GM12878 (cell line): Measurements from ENCODE around the gene ZNF264. TPM values are rescaled to one million over a fixed set of nuclear protein-coding genes. Genes with fewer than 3 reads are reported as not detected.

Source experiments
- CREM ChIP-seq: IDR thresholded peaks from 2 replicates; pipeline ENCODE4 v1.6.1; 2014; ENCODE audit warnings: antibody characterized with exemption, low read depth
- ESRRA ChIP-seq: IDR thresholded peaks from 2 replicates; pipeline ENCODE4 v1.6.1; 2012; ENCODE audit warnings: mild to moderate bottlenecking, low read length, improper control_type of control experiment
- GABPA ChIP-seq: IDR thresholded peaks from 2 replicates; pipeline ENCODE4 v1.6.1; 2014; ENCODE audit warnings: antibody characterized with exemption, low read depth, mild to moderate bottlenecking, inconsistent platforms
- MYC ChIP-seq: IDR thresholded peaks from 2 replicates; pipeline ENCODE4 v1.6.1; 2011; ENCODE audit warnings: mild to moderate bottlenecking, low read length, moderate library complexity, inconsistent platforms; ENCODE audit not compliant: insufficient read depth, insufficient replicate concordance, insufficient read length, severe bottlenecking
- POLR2AphosphoS5 ChIP-seq: IDR thresholded peaks from 2 replicates; pipeline ENCODE4 v1.6.1; 2011; ENCODE audit warnings: mild to moderate bottlenecking, low read length, inconsistent platforms
- RAD51 ChIP-seq: fragments of 450-650 bp; IDR thresholded peaks from 2 replicates; pipeline ENCODE4 v1.6.1; 2016; ENCODE audit warnings: moderate library complexity, mild to moderate bottlenecking, inconsistent platforms
- RUNX3 ChIP-seq: IDR thresholded peaks from 2 replicates; pipeline ENCODE4 v1.6.1; 2012; ENCODE audit warnings: low read length, inconsistent platforms
- SMARCA5 ChIP-seq: fragments of 450-650 bp; IDR thresholded peaks from 2 replicates; pipeline ENCODE4 v1.6.1; 2017; ENCODE audit warnings: mild to moderate bottlenecking
- YY1 ChIP-seq: IDR thresholded peaks from 2 replicates; pipeline ENCODE4 v1.6.1; 2011; ENCODE audit warnings: low read depth, mild to moderate bottlenecking, low read length
- ZZZ3 ChIP-seq: IDR thresholded peaks from 2 replicates; pipeline ENCODE4 v1.6.1; 2011; ENCODE audit warnings: low read depth; ENCODE audit not compliant: control insufficient read depth, insufficient read length
- polyA plus RNA-seq, 11 experiments: library from polyadenylated mRNA; depleted of rRNA in 4 of 11; unstranded in 6 of 11; stranded (reverse) in 5 of 11; fragments of >200 nt; fragmentation: Nextera tagmentation in 4 of 11; fragmentation: Illumina TruSeq in 1 of 11; extraction: Ambion mirVana in 4 of 11; extraction: Trizol in 1 of 11; gene quantifications; 1 replicate in 1 of 11; 2 replicates in 10 of 11; pipeline versions ENCODE4 v1.2.1 to v1.2.3, GENCODE V29; 2011 to 2016; ENCODE audit warnings: inconsistent platforms in 2 of 11, missing spikeins in 2 of 11, low read depth in 1 of 11
- total RNA-seq, 4 experiments: library from RNA; depleted of rRNA in 3 of 4; stranded (reverse); fragments of >200 nt in 3 of 4; fragmentation: Illumina TruSeq in 1 of 4; extraction: Trizol in 1 of 4; gene quantifications; 2 replicates each; pipeline versions ENCODE4 v1.2.1 to v1.2.3, GENCODE V29; 2013 to 2021
- TF ChIP-seq, protein P1 (sequence below): fragments of 450-650 bp; IDR thresholded peaks from 2 replicates; pipeline ENCODE4 v1.6.1; 2017; ENCODE audit warnings: mild to moderate bottlenecking, moderate library complexity
- TF ChIP-seq, protein P2 (sequence below): IDR thresholded peaks from 2 replicates; pipeline ENCODE4 v1.6.1; 2012; ENCODE audit warnings: low read depth, low read length, improper control_type of control experiment
- TF ChIP-seq, protein P3 (sequence below): fragments of 450-650 bp; IDR thresholded peaks from 2 replicates; pipeline ENCODE4 v1.6.1; 2018; ENCODE audit warnings: borderline replicate concordance, mild to moderate bottlenecking; ENCODE audit not compliant: partially characterized antibody
- TF ChIP-seq, protein P4 (sequence below): IDR thresholded peaks from 2 replicates; pipeline ENCODE4 v1.6.1; 2012; ENCODE audit warnings: improper control_type of control experiment, low read depth, low read length; ENCODE audit not compliant: insufficient replicate concordance
- TF ChIP-seq, protein P5 (sequence below): fragments of 450-650 bp; IDR thresholded peaks from 2 replicates; pipeline ENCODE4 v1.6.1; 2016; ENCODE audit warnings: mild to moderate bottlenecking

Gene ZNF264
- total and polyA plus RNA-seq, 10 of the 15 experiments (the other 5 are each of a cell fraction or from before 2014, with no cell fraction given), result 0.76 to 22.9 (median 9.4) TPM

DNA sequence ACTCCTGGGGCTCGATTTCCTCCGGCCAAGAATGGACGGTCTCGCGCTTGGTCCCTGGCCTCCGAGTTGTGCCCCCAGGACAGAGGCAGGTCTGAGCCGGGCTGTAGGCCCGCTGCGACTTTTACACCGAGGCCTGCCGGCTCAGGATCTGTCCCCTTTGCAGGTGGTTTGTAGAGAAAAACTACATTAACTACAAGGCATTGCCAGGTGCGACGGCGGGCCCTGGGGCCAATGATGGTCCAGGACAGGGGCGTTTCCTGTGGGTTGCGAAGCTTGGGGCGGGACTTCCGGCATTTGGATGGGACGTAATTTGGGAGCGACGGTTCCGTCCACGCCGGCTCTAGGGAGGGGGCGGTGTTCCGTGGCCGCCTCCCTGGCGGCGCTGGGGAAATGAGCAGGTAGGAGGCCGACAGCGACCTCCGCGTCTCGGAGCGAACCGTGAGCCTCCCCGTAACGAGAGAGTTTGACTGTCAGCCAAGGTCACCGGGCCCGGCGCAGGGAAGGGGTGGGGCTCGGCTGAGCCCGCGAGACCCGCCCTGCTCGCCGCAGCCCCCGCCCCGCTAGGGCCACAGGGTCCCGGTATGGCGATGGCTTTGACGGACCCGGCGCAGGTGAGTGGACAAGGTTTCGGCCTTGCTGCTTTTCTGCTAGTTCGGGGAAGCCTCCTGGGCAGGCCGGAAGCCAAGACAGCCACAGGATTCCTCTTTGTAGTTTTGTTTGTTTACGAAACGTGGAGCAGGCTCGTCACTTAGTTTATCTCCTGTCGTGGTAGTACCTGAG is 49.2 kb downstream of the ZNF264 start, which contains the start of gene ZNF805 (continued):
- TF ChIP-seq, protein P1, sequence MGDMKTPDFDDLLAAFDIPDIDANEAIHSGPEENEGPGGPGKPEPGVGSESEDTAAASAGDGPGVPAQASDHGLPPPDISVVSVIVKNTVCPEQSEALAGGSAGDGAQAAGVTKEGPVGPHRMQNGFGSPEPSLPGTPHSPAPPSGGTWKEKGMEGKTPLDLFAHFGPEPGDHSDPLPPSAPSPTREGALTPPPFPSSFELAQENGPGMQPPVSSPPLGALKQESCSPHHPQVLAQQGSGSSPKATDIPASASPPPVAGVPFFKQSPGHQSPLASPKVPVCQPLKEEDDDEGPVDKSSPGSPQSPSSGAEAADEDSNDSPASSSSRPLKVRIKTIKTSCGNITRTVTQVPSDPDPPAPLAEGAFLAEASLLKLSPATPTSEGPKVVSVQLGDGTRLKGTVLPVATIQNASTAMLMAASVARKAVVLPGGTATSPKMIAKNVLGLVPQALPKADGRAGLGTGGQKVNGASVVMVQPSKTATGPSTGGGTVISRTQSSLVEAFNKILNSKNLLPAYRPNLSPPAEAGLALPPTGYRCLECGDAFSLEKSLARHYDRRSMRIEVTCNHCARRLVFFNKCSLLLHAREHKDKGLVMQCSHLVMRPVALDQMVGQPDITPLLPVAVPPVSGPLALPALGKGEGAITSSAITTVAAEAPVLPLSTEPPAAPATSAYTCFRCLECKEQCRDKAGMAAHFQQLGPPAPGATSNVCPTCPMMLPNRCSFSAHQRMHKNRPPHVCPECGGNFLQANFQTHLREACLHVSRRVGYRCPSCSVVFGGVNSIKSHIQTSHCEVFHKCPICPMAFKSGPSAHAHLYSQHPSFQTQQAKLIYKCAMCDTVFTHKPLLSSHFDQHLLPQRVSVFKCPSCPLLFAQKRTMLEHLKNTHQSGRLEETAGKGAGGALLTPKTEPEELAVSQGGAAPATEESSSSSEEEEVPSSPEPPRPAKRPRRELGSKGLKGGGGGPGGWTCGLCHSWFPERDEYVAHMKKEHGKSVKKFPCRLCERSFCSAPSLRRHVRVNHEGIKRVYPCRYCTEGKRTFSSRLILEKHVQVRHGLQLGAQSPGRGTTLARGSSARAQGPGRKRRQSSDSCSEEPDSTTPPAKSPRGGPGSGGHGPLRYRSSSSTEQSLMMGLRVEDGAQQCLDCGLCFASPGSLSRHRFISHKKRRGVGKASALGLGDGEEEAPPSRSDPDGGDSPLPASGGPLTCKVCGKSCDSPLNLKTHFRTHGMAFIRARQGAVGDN, result no peak; the same call in 1 of the 2 replicates
- TF ChIP-seq, protein P2, sequence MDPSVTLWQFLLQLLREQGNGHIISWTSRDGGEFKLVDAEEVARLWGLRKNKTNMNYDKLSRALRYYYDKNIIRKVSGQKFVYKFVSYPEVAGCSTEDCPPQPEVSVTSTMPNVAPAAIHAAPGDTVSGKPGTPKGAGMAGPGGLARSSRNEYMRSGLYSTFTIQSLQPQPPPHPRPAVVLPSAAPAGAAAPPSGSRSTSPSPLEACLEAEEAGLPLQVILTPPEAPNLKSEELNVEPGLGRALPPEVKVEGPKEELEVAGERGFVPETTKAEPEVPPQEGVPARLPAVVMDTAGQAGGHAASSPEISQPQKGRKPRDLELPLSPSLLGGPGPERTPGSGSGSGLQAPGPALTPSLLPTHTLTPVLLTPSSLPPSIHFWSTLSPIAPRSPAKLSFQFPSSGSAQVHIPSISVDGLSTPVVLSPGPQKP, result peak; percentile 75; the same call in 1 of the 2 replicates
- TF ChIP-seq SMARCA5 (no peak), ZZZ3 (no peak), POLR2AphosphoS5 (peak; percentile 84), GABPA (peak; percentile 98), RUNX3 (peak; percentile 56), MYC (peak; percentile 63), YY1 (no peak; the same call in 1 of the 2 replicates), CREM (peak; percentile 99), RAD51 (no peak), ESRRA (peak; percentile 83; the same call in 1 of the 2 replicates)
- TF ChIP-seq, protein P3, sequence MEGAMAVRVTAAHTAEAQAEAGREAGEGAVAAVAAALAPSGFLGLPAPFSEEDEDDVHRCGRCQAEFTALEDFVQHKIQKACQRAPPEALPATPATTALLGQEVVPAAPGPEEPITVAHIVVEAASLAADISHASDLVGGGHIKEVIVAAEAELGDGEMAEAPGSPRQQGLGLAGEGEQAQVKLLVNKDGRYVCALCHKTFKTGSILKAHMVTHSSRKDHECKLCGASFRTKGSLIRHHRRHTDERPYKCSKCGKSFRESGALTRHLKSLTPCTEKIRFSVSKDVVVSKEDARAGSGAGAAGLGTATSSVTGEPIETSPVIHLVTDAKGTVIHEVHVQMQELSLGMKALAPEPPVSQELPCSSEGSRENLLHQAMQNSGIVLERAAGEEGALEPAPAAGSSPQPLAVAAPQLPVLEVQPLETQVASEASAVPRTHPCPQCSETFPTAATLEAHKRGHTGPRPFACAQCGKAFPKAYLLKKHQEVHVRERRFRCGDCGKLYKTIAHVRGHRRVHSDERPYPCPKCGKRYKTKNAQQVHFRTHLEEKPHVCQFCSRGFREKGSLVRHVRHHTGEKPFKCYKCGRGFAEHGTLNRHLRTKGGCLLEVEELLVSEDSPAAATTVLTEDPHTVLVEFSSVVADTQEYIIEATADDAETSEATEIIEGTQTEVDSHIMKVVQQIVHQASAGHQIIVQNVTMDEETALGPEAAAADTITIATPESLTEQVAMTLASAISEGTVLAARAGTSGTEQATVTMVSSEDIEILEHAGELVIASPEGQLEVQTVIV, result no peak
- TF ChIP-seq, protein P4, sequence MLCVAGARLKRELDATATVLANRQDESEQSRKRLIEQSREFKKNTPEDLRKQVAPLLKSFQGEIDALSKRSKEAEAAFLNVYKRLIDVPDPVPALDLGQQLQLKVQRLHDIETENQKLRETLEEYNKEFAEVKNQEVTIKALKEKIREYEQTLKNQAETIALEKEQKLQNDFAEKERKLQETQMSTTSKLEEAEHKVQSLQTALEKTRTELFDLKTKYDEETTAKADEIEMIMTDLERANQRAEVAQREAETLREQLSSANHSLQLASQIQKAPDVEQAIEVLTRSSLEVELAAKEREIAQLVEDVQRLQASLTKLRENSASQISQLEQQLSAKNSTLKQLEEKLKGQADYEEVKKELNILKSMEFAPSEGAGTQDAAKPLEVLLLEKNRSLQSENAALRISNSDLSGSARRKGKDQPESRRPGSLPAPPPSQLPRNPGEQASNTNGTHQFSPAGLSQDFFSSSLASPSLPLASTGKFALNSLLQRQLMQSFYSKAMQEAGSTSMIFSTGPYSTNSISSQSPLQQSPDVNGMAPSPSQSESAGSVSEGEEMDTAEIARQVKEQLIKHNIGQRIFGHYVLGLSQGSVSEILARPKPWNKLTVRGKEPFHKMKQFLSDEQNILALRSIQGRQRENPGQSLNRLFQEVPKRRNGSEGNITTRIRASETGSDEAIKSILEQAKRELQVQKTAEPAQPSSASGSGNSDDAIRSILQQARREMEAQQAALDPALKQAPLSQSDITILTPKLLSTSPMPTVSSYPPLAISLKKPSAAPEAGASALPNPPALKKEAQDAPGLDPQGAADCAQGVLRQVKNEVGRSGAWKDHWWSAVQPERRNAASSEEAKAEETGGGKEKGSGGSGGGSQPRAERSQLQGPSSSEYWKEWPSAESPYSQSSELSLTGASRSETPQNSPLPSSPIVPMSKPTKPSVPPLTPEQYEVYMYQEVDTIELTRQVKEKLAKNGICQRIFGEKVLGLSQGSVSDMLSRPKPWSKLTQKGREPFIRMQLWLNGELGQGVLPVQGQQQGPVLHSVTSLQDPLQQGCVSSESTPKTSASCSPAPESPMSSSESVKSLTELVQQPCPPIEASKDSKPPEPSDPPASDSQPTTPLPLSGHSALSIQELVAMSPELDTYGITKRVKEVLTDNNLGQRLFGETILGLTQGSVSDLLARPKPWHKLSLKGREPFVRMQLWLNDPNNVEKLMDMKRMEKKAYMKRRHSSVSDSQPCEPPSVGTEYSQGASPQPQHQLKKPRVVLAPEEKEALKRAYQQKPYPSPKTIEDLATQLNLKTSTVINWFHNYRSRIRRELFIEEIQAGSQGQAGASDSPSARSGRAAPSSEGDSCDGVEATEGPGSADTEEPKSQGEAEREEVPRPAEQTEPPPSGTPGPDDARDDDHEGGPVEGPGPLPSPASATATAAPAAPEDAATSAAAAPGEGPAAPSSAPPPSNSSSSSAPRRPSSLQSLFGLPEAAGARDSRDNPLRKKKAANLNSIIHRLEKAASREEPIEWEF, result no peak
- TF ChIP-seq, protein P5, sequence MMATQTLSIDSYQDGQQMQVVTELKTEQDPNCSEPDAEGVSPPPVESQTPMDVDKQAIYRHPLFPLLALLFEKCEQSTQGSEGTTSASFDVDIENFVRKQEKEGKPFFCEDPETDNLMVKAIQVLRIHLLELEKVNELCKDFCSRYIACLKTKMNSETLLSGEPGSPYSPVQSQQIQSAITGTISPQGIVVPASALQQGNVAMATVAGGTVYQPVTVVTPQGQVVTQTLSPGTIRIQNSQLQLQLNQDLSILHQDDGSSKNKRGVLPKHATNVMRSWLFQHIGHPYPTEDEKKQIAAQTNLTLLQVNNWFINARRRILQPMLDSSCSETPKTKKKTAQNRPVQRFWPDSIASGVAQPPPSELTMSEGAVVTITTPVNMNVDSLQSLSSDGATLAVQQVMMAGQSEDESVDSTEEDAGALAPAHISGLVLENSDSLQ, result peak; percentile 93
